ENCODE results near the gene PTK6.
"Not testable (repeated sequence)": the region's sequence is repeated elsewhere in the genome, so short reads cannot be mapped to it uniquely, and the experiment has no call there.

The PTK6 gene

GRCh38 chr20:63492518-63492917, 44.7 kb downstream of the PTK6 start:
- DNase-seq, result no peak

GRCh38 chr20:63491635-63492230, 45.4 kb downstream of the PTK6 start:
- no peak for DNase-seq

GRCh38 chr20:63491078-63491477, 46.1 kb downstream of the PTK6 start:
- no peak for DNase-seq

- no peak for DNase-seq
Measured at GRCh38 chr20:63490416-63490815, 46.8 kb downstream of the PTK6 start.

GRCh38 chr20:63488315-63489251, 48.6 kb downstream of the PTK6 start:
- DNase-seq, result no peak

- DNase-seq, result no peak
Measured at GRCh38 chr20:63487781-63488241, 49.4 kb downstream of the PTK6 start.

GRCh38 chr20:63487116-63487764, 49.9 kb downstream of the PTK6 start:
- no peak for DNase-seq

- no peak for DNase-seq
Measured at GRCh38 chr20:63486300-63486855, 50.8 kb downstream of the PTK6 start.

- no peak for DNase-seq
Measured at GRCh38 chr20:63484651-63485403, 52.3 kb downstream of the PTK6 start.

- no peak for DNase-seq
Measured at GRCh38 chr20:63484236-63484635, 52.9 kb downstream of the PTK6 start.

GRCh38 chr20:63483834-63484233, 53.3 kb downstream of the PTK6 start:
- no peak for DNase-seq

GRCh38 chr20:63482021-63482587, 55.1 kb downstream of the PTK6 start:
- DNase-seq, result no peak

- DNase-seq, result no peak
Measured at GRCh38 chr20:63481503-63481902, 55.7 kb downstream of the PTK6 start.

- not testable (repeated sequence) for DNase-seq
Measured at GRCh38 chr20:63479695-63480419, 57.3 kb downstream of the PTK6 start.

- DNase-seq, result no peak
Measured at GRCh38 chr20:63478346-63479302, 58.6 kb downstream of the PTK6 start.

Measured in NCI-H187 (cell line).